ENCODE results near the gene XPNPEP1. TPM values are rescaled to one million over a fixed set of nuclear protein-coding genes. Genes with fewer than 3 reads are reported as not detected.

The XPNPEP1 gene
- total and polyA plus RNA-seq, 2 of the 4 experiments (the other 2 are of a cell fraction), result 164 to 311 TPM

- TF ChIP-seq MXI1 (IDR thresholded peaks at IDR 0.05; ENCODE audit: borderline replicate concordance, low read depth, low read length) (peak; percentile 53; the same call in 1 of the 2 replicates), CTCF (conservative IDR thresholded peaks at IDR 0.05; ENCODE audit: low read depth, low read length) (no peak), CEBPB (IDR thresholded peaks at IDR 0.05; ENCODE audit: low read depth, low read length) (peak; percentile 20; the same call in 1 of the 2 replicates)
Observed at GRCh38 chr10:109895095-109895818, 28.1 kb downstream of the XPNPEP1 start.

More at GRCh38 chr10:109895095-109895818, 28.1 kb downstream of the XPNPEP1 start:
- Histone ChIP-seq H3K36me3 (ENCODE audit: control insufficient read depth, insufficient read depth, low read length) (peaks cover 19% of the 10 kb centered on the region), H3K79me1 (ENCODE audit: low read depth in 1 of 2, low read length in 2 of 2) (peaks cover 59 to 88% of the 10 kb centered on the region in 2 experiments), H2BK5ac (ENCODE audit: low read depth, low read length, poor library complexity, severe bottlenecking) (peak overlapping the region; percentile 15), H3K14ac (replicated peaks; ENCODE audit: low read depth, low read length) (no peak overlapping the region; the same call in none of the 2 replicates), H4K91ac (ENCODE audit: insufficient read depth, low read depth, low read length) (peak overlapping the region; percentile 32; the same call in 1 of the 2 replicates), H4K8ac (ENCODE audit: low read depth in 2 of 2, low read length in 2 of 2) (no peak overlapping the region; a peak in 1 of 4 replicates), H2BK120ac (ENCODE audit: low read depth, low read length) (no peak overlapping the region), H3K9me3 (ENCODE audit: control insufficient read depth, insufficient read depth, low read length) (no peaks in the 10 kb centered on the region), H3K4me2 (ENCODE audit: low read depth, low read length) (no peak overlapping the region), H2AK5ac (ENCODE audit: low read depth, low read length) (peak overlapping the region; percentile 54; the same call in 1 of the 2 replicates), H4K5ac (ENCODE audit: low read depth, low read length) (no peak overlapping the region), H3K9me1 (ENCODE audit: insufficient read depth, low read length) (peaks cover 46% of the 10 kb centered on the region), H3K9ac (ENCODE audit: low read depth, low read length) (no peak overlapping the region), H3K27ac (ENCODE audit: insufficient read depth, low read length) (peak overlapping the region; percentile 42; the same call in 1 of the 2 replicates), H3K27me3 (ENCODE audit: control insufficient read depth, insufficient read depth, low read length) (no peaks in the 10 kb centered on the region), H3K23ac (ENCODE audit: low read depth, low read length) (no peak overlapping the region), H2BK15ac (ENCODE audit: low read depth, low read length) (no peak overlapping the region; the same call in 2 of the 3 replicates), H2BK20ac (ENCODE audit: low read depth, low read length) (peak overlapping the region; percentile 16; the same call in 1 of the 2 replicates), H3K4me1 (ENCODE audit: control insufficient read depth, insufficient read depth, low read length) (peaks cover 29% of the 10 kb centered on the region), H4K20me1 (ENCODE audit: insufficient read depth, low read length) (peaks cover 21% of the 10 kb centered on the region), H3K4ac (ENCODE audit: low read depth, low read length) (peak overlapping the region; percentile 41), H3K4me3 (ENCODE audit: insufficient read depth, low read depth, low read length) (no peak overlapping the region), H3K18ac (ENCODE audit: low read depth, low read length) (no peak overlapping the region), H2AK9ac (replicated peaks; ENCODE audit: low read depth, low read length, poor library complexity) (no peak overlapping the region), H3K56ac (ENCODE audit: extremely low read depth, insufficient read depth, low read length) (no peak overlapping the region; the same call in 1 of the 2 replicates), H2AFZ (replicated peaks; ENCODE audit: low read length, poor library complexity) (no peak overlapping the region)
- 29% methylated on average over 1 of the region's 7 CpGs; no CpG with 5 or more reads in 1 of the 2 experiments for WGBS, 2 experiments (ENCODE audit: extremely low coverage in 2 of 2, insufficient read length in 1 of 2)
- in situ Hi-C loops (cut with MboI; ENCODE audit: low sequenced_read_pairs) (no loop called here), dilution Hi-C loops (cut with HindIII; ENCODE audit: low sequenced_read_pairs, unreplicated experiment) (no loop called here), intact Hi-C loops (cut with micrococcal nuclease) (no loop called here)
- no TSS peak for BruUV-seq (replicated peaks)
- POLR2A ChIA-PET (ENCODE audit: unreplicated experiment), result interaction anchor here (0.6 kb wide), 1 partner anchor 116 kb away, joined by 3 read pairs; no protein-coding TSS in a partner anchor
- CTCF ChIA-PET, result interaction anchor here (0.6 to 3.1 kb wide), 4 partner anchors 11 to 321 kb away, joined by 3 to 20 read pairs (median 7); no protein-coding TSS in a partner anchor
- DNase-seq (peak; percentile 60), ATAC-seq (ENCODE audit: low read depth) (peak; percentile 82)

All from IMR-90 (cell line).